A673 (cell line): Measurements from ENCODE around the gene PLEKHG3.

Experiments used
- EZH2 ChIP-seq: fragments of 200-600 bp; sonication (generic); IDR thresholded peaks from 2 replicates; pipeline ENCODE4 v1.6.1; 2017; ENCODE audit warnings: borderline replicate concordance, low read depth, mild to moderate bottlenecking, mixed read lengths, antibody characterized with exemption, low read length; ENCODE audit not compliant: poor library complexity, severe bottlenecking
- TF ChIP-seq, protein P1 (sequence below): fragments of 300-800, 200-600 bp; sonication (generic); conservative IDR thresholded peaks from 2 replicates; pipeline ENCODE4 v1.5.1; 2017; ENCODE audit warnings: low read depth, mild to moderate bottlenecking, antibody characterized with exemption, low read length, moderate library complexity, mixed read lengths

GRCh38 chr14:64752909-64753308, 48.7 kb downstream of the PLEKHG3 start:
- TF ChIP-seq, protein P1, sequence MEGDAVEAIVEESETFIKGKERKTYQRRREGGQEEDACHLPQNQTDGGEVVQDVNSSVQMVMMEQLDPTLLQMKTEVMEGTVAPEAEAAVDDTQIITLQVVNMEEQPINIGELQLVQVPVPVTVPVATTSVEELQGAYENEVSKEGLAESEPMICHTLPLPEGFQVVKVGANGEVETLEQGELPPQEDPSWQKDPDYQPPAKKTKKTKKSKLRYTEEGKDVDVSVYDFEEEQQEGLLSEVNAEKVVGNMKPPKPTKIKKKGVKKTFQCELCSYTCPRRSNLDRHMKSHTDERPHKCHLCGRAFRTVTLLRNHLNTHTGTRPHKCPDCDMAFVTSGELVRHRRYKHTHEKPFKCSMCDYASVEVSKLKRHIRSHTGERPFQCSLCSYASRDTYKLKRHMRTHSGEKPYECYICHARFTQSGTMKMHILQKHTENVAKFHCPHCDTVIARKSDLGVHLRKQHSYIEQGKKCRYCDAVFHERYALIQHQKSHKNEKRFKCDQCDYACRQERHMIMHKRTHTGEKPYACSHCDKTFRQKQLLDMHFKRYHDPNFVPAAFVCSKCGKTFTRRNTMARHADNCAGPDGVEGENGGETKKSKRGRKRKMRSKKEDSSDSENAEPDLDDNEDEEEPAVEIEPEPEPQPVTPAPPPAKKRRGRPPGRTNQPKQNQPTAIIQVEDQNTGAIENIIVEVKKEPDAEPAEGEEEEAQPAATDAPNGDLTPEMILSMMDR = no peak
- no peak for TF ChIP-seq EZH2
